Measurements from ENCODE around the gene MCUB.
"Not testable (repeated sequence)": the region's sequence is repeated elsewhere in the genome, so short reads cannot be mapped to it uniquely, and the experiment has no call there.

MCUB gene

GRCh38 chr4:109559983-109560686 is at the start of gene MCUB:
Gene MCUB (plus strand): TSS chr4:109560246. CDS start chr4:109560338, 92 bp downstream.
- peak; percentile 92 for DNase-seq (ENCODE audit: low read depth)

DNA sequence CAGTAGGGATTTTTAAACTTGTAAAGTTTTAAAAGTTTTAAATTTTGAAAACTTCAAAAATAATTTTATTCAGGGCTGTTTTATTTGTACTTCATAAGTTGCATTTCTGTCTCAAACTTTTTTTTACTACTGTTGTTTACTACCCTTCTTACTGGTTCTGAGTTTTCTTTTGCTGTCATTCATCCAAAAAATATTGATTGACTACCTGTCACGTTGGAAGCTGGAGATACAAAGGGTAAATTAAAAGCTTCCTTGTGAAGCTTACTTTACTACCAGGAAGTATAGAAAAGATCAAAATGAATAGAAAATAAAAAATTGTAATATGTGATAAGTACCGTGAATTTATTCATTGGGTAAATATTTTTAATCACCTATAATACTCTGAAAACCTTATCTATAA is 49.4 kb upstream of the MCUB start:
- no peak for DNase-seq (ENCODE audit: low read depth)

DNA sequence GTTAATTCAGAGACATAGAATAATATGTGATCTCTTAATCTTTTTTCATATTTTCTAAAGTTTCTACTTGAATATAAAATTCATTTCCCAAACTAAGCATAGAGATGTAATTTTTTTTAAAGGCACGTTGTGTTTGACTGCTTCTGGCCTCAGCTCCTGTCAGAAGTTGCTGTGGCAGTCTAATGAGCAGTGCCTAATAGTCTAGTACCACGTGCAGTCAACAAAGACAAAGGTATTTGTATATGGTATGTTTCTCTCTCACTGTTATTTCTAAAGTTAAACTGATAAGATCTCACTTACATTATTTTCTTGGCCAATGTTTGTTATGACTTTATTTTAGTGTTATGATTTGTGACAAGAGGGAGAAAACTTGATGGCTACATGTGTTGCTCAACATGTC is 48.6 kb upstream of the MCUB start:
- DNase-seq (ENCODE audit: low read depth): no peak

DNA sequence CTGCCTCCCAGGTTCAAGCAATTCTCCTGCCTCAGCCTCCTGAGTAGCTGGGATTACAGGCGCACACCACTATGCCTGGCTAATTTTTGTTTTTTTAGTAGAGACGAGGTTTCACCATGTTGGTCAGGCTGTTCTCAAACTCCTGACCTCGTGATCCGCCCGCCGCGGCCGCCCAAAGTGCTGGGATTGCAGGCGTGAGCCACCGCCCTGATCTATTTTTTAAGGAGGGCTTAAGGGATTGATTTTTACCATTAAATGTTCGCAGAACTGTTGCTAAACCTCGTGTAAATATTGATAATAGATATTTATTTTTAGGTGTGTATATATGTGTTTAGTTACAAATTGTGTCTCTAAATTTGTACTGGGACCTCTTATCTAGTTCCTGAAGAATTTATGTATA is 46.7 kb upstream of the MCUB start:
- DNase-seq (ENCODE audit: low read depth): not testable (repeated sequence)

DNA sequence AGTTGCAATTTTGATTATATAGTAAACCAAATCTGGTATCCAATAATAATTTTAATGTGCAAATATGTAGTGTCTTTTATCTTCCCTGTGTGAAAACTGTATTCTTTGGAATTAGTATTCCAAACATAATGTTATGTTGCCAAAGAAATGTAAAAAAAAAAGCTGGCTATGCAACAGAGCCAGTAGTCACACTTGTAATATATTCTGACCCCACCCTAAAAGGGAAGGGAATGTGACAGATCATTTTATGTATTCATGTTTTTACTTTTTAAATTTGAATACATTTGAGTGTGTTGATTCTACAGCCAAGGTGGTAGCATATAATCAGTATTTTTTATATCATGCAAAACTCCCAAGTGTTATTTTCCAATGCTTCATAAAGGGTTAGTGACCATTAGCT is 27.9 kb upstream of the MCUB start:
- no peak for DNase-seq (ENCODE audit: low read depth)

DNA sequence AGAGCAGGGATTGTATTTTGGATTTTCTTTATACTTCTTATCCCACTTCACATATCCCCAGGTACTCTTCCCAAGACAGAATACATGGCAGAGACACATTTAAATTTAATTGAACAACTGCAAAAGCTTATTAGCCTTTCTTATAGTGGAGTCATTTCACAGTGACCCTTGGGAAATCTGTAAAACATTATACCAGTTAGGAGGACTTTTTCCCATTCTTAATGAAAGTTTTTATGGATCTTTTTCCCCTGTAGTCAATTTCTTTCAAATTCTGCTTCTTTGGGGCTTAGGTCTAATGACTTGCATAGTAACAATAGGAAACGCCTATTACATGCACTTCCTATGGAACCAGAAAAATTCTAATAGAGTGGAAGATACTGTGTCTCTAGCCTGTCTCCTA is 14.6 kb upstream of the MCUB start:
- no peak for DNase-seq (ENCODE audit: low read depth)

- peak; percentile 26 for DNase-seq (ENCODE audit: low read depth)
These were observed 12.7 kb upstream of the MCUB start for GRCh38 chr4:109547394-109547793.

DNA sequence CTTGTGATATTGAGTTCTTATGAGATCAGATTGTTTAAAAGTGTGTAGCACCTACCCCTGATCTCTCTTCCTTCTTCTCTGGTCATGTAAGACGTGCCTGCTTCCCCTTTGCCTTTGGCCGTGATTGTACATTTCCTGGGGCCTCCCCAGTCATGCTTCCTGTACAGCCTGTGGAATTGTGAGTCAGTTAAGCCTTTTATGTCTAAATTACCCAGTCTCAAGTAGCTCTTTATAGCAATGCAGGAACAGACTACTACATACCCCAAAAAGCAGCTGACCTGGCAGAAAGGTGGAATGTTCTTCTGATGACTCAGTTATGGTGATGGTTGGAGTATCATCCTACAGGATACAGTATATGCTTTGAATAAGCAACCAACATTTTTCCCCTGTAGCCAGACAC is 11.4 kb upstream of the MCUB start:
- peak; percentile 90 for DNase-seq (ENCODE audit: low read depth)

- DNase-seq (ENCODE audit: low read depth): no peak
These were observed 7.8 kb upstream of the MCUB start for GRCh38 chr4:109552237-109552636.

GRCh38 chr4:109553130-109553529 is 6.9 kb upstream of the MCUB start:
- no peak for DNase-seq (ENCODE audit: low read depth)

- DNase-seq (ENCODE audit: low read depth): no peak
These were observed 5.1 kb upstream of the MCUB start for GRCh38 chr4:109554971-109555370.

GRCh38 chr4:109557433-109557832 is 2.6 kb upstream of the MCUB start:
- no peak for DNase-seq (ENCODE audit: low read depth)

GRCh38 chr4:109558095-109558494 is 2.0 kb upstream of the MCUB start:
- not testable (repeated sequence) for DNase-seq (ENCODE audit: low read depth)

- DNase-seq (ENCODE audit: low read depth): peak; percentile 54
These were observed 442 bp upstream of the MCUB start for GRCh38 chr4:109559625-109559982.

DNA sequence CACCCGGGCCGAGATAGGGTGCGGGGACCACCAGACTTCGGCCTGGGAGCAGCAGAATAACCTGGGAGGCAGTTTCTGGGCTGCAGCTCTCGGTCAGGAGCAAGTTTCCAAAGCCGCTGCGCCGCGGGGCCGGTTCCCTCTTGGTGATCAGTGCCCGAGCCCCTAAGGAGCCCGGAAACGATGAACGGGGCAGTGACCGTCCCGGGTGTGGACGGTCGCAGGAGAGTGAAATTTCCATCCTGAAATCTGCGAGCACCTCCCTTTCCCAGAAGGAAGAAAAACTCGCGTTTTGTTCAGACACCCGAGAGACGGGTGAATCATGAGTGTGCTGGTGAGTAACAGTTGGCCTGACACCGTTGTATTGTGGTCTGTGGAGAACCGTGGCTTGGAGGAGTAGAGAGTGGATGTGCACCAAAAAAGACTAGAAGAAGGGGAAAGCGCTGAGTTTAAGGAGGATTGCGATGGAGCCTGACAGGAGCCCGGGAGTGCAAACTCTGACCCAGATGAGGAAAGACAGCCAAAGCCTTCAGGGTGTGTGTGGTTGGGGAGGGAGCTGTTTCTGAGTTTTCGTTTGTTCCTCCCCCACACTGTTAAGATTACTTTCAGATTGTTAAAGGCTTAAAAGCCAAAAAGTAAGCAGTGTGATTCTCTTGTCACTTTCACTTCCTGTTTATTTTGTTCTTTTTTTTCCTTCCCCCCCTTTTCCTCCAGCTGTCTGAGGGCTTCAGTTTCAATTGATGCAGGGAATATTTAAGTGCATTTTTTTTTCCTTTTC is 828 bp downstream of the MCUB start:
- peak; percentile 81 for DNase-seq (ENCODE audit: low read depth)

DNA sequence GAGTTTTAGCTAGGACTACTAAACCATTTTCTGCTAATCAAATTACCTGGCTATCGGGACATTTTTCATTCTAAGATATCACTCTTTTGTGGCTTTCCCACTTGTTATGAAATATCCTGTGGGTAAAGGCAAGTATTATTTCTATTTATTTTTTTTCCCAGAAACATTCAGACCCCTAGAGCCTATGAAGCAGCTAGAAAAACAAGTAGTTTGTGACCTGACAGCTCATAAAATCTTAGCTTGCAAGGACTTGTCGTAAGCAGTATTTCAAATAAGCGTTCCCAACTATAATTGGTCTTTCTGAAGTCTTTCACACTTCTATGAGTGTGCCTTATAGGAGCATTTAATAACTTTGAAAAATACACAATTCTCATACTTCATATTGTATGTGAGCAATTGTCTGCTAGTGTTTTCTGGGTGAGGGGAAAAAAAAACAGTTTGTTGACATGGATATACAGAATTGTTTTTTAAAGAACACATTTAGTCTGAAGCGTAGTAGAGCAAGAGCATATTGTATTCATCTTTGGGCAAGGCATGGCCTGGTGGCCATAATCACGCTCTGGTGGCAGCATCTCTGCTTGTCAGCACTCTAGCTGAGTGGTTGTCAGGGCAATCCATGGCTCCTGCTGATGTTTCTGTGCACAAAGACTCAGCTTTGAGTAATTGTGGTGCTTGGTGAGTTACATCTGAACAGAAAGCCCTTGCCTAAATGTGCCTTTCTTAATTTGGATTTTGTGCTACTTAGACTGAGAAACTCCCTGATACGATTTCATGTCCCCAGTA is 2.6 kb downstream of the MCUB start:
- DNase-seq (ENCODE audit: low read depth): no peak

GRCh38 chr4:109571494-109571893 is 11.4 kb downstream of the MCUB start:
- peak; percentile 21 for DNase-seq (ENCODE audit: low read depth)

DNA sequence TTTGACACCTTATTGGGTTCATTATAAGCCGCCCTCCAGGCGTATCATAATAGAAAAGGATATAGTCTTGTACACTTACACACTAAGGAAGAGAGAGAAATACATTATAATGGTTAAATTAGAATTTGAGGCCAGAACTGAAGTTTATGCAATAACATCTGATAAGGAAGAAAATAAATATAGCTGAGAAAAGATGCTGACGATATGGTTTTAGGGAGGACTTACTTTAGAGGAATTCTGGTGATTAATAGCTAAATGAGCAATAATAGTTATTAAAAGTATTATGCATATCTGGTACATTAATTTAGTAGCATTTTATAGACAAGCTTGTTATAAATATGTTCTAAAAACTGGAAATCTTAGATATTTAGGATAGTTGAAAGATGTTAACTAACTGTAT is 12.1 kb downstream of the MCUB start:
- no peak for DNase-seq (ENCODE audit: low read depth)

DNA sequence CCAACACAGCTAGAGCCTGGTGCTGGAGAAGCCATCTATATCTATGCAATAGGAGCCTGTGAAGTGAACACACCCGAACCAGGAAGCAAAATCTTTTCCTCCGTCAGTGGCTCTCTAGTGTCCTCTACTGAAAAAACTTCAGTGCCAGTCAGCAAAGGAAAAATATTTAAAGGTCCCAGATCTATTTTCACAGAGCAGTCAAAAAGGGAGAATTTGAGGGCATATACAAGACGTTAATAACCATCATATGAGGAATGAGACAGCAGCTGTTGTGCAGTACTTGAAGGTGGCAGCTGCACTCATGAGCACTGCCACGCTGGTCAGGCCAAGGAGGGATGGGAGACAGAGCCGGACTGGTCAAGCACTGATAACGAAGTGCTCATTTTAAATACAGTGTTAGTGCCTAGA is 14.4 kb downstream of the MCUB start:
- peak; percentile 22 for DNase-seq (ENCODE audit: low read depth)

DNA sequence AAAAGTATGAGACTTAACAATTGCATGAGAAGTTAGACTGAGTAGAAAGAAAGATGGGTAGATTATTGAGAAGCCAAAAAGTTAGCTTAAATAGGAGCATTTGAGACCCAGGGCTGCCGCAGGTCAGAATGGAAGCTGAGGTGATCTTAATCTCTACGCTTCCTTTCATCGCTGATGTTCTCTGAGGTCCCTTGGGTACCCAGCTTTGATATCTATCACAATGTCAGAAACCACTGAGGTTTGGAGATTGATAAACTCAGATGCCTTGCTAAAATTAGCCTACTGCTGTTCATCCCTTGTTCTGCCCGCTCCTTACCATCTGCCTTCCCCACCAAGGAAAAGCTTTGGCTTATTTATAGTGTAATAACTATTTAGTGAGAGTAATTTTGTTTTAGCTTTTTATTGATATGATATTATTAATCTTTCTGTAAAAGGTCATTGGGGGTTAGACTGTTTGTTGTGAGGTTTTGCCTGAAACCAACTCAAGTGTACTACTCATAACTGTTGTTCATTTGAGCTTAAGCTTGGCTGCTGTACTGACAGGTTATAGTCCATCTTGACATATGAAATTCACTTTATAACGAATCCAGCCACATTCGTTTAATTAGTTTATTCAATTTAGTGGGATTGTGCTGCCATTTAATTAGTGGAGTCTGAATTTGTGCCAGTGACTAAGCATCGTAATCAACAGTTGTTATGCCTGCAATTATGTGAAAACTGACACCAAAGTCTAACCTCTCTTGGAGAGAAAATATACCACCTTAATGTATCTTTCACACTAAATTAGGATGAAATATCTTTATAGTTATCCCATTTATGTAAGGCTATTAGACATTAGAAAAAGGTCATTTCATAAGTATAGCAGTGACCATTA is 15.1 kb downstream of the MCUB start:
- DNase-seq (ENCODE audit: low read depth): no peak

- DNase-seq (ENCODE audit: low read depth): peak; percentile 44
These were observed 16.4 kb downstream of the MCUB start for GRCh38 chr4:109576462-109576861.

- no peak for DNase-seq (ENCODE audit: low read depth)
These were observed 18.8 kb downstream of the MCUB start for GRCh38 chr4:109578846-109579245.

All from ELR (cell line).